ENCODE measurements around the gene TFPI.
"Not testable (repeated sequence)": the region's sequence is repeated elsewhere in the genome, so short reads cannot be mapped to it uniquely, and the experiment has no call there.

Gene TFPI

DNA sequence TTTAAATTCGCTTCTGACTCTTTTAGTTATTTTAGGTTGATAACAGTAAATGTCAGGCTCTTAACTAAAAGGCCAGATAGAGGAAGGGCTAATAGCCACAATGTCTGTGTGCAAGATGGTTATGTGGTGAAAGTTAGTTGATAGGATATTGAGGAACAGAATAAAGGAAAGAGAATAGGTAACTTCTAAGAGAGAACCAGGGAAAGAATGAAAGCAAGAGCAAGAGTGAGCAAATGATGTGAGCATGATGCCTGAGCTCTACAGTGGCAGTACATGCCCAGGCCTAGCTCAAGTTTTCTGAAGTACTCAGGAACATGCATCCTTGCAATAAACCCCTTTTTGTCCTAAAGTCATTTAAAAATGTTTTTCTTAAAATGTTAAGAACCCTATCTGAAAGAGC lies 12.5 kb upstream of the TFPI start:
- H3K36me3 ChIP-seq (ENCODE audit: insufficient read depth): no peaks in the 10 kb centered on the region
- H3K79me2 ChIP-seq (ENCODE audit: insufficient read depth, low read depth): no peaks in the 10 kb centered on the region
- H4K20me1 ChIP-seq (ENCODE audit: insufficient read depth): no peaks in the 10 kb centered on the region
- H2AFZ ChIP-seq (ENCODE audit: low read depth): no peak overlapping the region
- H3K4me2 ChIP-seq: no peak overlapping the region
- TF ChIP-seq, protein P1, sequence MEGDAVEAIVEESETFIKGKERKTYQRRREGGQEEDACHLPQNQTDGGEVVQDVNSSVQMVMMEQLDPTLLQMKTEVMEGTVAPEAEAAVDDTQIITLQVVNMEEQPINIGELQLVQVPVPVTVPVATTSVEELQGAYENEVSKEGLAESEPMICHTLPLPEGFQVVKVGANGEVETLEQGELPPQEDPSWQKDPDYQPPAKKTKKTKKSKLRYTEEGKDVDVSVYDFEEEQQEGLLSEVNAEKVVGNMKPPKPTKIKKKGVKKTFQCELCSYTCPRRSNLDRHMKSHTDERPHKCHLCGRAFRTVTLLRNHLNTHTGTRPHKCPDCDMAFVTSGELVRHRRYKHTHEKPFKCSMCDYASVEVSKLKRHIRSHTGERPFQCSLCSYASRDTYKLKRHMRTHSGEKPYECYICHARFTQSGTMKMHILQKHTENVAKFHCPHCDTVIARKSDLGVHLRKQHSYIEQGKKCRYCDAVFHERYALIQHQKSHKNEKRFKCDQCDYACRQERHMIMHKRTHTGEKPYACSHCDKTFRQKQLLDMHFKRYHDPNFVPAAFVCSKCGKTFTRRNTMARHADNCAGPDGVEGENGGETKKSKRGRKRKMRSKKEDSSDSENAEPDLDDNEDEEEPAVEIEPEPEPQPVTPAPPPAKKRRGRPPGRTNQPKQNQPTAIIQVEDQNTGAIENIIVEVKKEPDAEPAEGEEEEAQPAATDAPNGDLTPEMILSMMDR (conservative IDR thresholded peaks at IDR 0.05; ENCODE audit: low read depth, low read length): no peak
- H3K27me3 ChIP-seq (ENCODE audit: insufficient read depth, low read depth): no peaks in the 10 kb centered on the region
- H3K4me3 ChIP-seq (IDR thresholded peaks at IDR 0.05; ENCODE audit: insufficient read depth, low read depth, low read length): no peak overlapping the region
- H3K27ac ChIP-seq: no peak overlapping the region
- no peaks in the 10 kb centered on the region for H3K4me1 ChIP-seq (ENCODE audit: low read depth, poor library complexity, severe bottlenecking)
- no peak overlapping the region for H3K9ac ChIP-seq

DNA sequence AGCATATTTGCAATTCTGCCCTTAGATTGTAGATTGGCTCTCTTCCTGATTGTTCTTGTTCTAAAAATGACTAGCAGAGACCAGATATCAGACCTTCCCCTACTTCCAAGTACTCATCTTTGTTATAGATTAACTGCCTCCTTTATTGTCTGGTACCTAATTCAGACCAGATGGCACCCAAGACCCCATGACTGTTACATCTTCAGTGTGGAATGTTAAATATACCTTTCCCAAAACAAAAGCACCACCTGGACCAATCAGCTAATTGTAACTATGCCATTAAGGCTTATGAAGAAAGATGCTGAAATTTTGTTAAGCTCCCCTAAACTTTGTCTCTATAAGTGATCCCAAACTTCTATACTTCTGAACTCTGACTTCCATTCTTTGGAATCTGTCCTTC lies 12.0 kb upstream of the TFPI start:
- Histone ChIP-seq H3K79me2 (ENCODE audit: insufficient read depth, low read depth) (no peaks in the 10 kb centered on the region), H3K4me3 (IDR thresholded peaks at IDR 0.05; ENCODE audit: insufficient read depth, low read depth, low read length) (no peak overlapping the region), H3K4me1 (ENCODE audit: low read depth, poor library complexity, severe bottlenecking) (no peaks in the 10 kb centered on the region), H4K20me1 (ENCODE audit: insufficient read depth) (no peaks in the 10 kb centered on the region), H3K27ac (no peak overlapping the region), H2AFZ (ENCODE audit: low read depth) (no peak overlapping the region), H3K36me3 (ENCODE audit: insufficient read depth) (no peaks in the 10 kb centered on the region), H3K9ac (no peak overlapping the region), H3K27me3 (ENCODE audit: insufficient read depth, low read depth) (no peaks in the 10 kb centered on the region), H3K4me2 (no peak overlapping the region)
- TF ChIP-seq, protein P1 (conservative IDR thresholded peaks at IDR 0.05; ENCODE audit: low read depth, low read length): no peak

DNA sequence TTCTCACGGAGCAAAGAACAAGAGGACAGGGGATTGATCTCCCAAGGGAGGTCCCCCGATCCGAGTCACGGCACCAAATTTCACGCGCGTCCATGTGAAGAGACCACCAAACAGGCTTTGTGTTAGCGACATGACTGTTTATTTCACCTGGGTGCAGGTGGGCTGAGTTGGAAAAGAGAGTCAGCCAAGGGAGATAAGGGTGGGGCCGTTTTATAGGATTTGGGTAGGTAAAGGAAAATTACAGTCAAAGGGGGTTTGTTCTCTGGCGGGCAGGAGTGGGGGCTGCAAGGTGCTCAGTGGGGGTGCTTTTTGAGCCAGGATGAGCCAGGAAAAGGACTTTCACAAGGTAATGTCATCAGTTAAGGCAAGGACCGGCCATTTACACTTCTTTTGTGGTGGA lies 11.4 kb upstream of the TFPI start:
- H3K36me3 ChIP-seq (ENCODE audit: insufficient read depth); H3K27ac ChIP-seq; H3K9ac ChIP-seq; H3K4me1 ChIP-seq (ENCODE audit: low read depth, poor library complexity, severe bottlenecking); H3K27me3 ChIP-seq (ENCODE audit: insufficient read depth, low read depth); H4K20me1 ChIP-seq (ENCODE audit: insufficient read depth); H3K4me3 ChIP-seq (IDR thresholded peaks at IDR 0.05; ENCODE audit: insufficient read depth, low read depth, low read length); H2AFZ ChIP-seq (ENCODE audit: low read depth); H3K79me2 ChIP-seq (ENCODE audit: insufficient read depth, low read depth); H3K4me2 ChIP-seq: not testable (repeated sequence)

DNA sequence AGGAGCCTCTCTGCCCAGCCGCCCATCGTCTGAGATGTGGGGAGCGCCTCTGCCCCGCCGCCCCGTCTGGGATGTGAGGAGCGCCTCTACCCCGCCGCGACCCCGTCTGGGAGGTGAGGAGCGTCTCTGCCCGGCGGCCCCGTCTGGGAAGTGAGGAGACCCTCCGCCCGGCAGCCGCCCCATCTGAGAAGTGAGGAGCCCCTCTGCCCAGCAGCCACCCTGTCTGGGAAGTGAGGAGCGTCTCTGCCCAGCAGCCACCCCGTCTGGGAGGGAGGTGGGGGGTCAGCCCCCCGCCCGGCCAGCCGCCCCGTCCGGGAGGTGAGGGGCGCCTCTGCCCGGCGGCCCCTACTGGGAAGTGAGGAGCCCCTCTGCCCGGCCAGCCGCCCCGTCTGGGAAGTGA lies 2.3 kb upstream of the TFPI start:
- not testable (repeated sequence) for H2AFZ ChIP-seq (ENCODE audit: low read depth); H3K9ac ChIP-seq; H3K27me3 ChIP-seq (ENCODE audit: insufficient read depth, low read depth); H3K79me2 ChIP-seq (ENCODE audit: insufficient read depth, low read depth); H3K27ac ChIP-seq; H3K4me1 ChIP-seq (ENCODE audit: low read depth, poor library complexity, severe bottlenecking); H4K20me1 ChIP-seq (ENCODE audit: insufficient read depth); H3K36me3 ChIP-seq (ENCODE audit: insufficient read depth); H3K4me3 ChIP-seq (IDR thresholded peaks at IDR 0.05; ENCODE audit: insufficient read depth, low read depth, low read length); H3K4me2 ChIP-seq

DNA sequence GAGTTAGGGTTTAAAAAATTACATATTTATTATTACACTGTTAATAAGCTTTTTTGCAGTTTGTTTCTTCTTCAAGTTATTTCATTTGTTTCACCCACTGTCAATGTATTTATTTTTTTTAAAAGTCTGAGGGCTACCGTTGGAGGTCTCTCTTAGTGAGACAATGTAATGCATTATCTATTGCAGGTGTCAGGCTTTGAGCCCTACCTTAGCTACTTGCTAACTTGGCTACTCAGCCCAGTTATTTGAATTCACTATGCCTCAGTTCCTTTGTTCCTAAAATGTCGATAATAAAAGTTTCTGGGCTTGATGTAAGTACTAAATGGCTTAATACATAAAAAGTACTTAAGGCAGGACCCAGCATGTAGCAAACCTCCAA lies 458 bp upstream of the TFPI start:
- H3K4me1 ChIP-seq (ENCODE audit: low read depth, poor library complexity, severe bottlenecking): no peaks in the 10 kb centered on the region
- no peak overlapping the region for H3K4me2 ChIP-seq
- no peaks in the 10 kb centered on the region for H3K79me2 ChIP-seq (ENCODE audit: insufficient read depth, low read depth)
- no peaks in the 10 kb centered on the region for H3K36me3 ChIP-seq (ENCODE audit: insufficient read depth)
- H3K27ac ChIP-seq: no peak overlapping the region
- no peak overlapping the region for H2AFZ ChIP-seq (ENCODE audit: low read depth)
- H4K20me1 ChIP-seq (ENCODE audit: insufficient read depth): no peaks in the 10 kb centered on the region
- H3K9ac ChIP-seq: no peak overlapping the region
- H3K4me3 ChIP-seq (IDR thresholded peaks at IDR 0.05; ENCODE audit: insufficient read depth, low read depth, low read length): no peak overlapping the region
- H3K27me3 ChIP-seq (ENCODE audit: insufficient read depth, low read depth): no peaks in the 10 kb centered on the region
- TF ChIP-seq, protein P1 (conservative IDR thresholded peaks at IDR 0.05; ENCODE audit: low read depth, low read length): no peak
